Nephron (organoid): ENCODE results near the gene KCTD16.

Source experiments
- H3K27ac Mint-ChIP-seq, 3 experiments: 2 replicates each; pipeline ENCODE4 v1.8.0; 2020; ENCODE audit warnings: mixed read lengths in 3 of 3, mild to moderate bottlenecking in 2 of 3, moderate library complexity in 1 of 3
- H3K27me3 Mint-ChIP-seq: 2 replicates; pipeline ENCODE4 v1.8.0; 2021; ENCODE audit warnings: low read depth, mild to moderate bottlenecking, moderate library complexity, mixed read lengths
- H3K36me3 Mint-ChIP-seq: 2 replicates; pipeline ENCODE4 v1.8.0; 2020; ENCODE audit warnings: low read depth, mixed read lengths
- H3K4me1 Mint-ChIP-seq: 2 replicates; pipeline ENCODE4 v1.8.0; 2020; ENCODE audit warnings: mixed read lengths
- H3K4me3 Mint-ChIP-seq, 3 experiments: 2 replicates each; pipeline ENCODE4 v1.8.0; 2020; ENCODE audit warnings: mild to moderate bottlenecking in 3 of 3, mixed read lengths in 3 of 3, moderate library complexity in 2 of 3
- H3K9me3 Mint-ChIP-seq: 2 replicates; pipeline ENCODE4 v1.8.0; 2020; ENCODE audit warnings: mixed read lengths
- TF ChIP-seq, protein P1 (sequence below), 3 experiments: fragments of 200-600 bp; sonication (generic); IDR thresholded peaks; one replicate each; pipeline ENCODE4 v1.5.0; 2021; ENCODE audit warnings: antibody characterized with exemption in 3 of 3; ENCODE audit not compliant: unreplicated experiment in 3 of 3

Gene KCTD16

DNA sequence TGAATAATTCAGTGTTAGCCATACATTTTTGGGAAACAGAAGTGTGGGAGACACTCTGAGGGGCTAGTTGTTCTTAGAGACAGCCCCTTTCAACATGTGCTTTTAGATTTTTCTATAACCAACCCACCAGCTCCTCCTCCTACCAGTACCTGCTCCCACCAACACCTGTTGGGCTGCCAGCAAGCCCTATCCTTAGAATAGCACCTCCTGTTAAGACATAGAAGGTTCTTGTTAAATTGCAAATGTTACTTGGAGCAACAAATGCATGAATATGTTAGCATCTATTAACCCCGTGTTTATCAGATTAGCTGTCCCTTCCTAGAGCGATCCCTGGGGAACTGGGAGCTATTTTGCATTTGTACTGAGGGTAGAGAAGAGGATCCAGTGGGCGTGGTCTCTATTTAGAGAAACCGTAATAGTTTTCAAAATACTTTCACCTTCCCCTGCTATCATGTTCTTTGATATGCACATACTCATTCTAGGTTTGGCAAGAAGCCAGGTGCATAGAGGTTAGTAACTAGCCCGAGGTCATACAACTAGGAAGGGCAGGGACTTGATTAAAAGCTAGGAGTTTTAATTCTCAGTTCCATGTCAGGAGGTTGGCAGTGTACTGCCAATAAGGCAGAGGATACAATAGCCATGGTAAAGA, 334.4 kb downstream of the KCTD16 start:
- no peak overlapping the region for H3K4me3 Mint-ChIP-seq
- H3K36me3 Mint-ChIP-seq: no peaks in the 10 kb centered on the region
- no peaks in the 10 kb centered on the region for H3K4me1 Mint-ChIP-seq
- H3K27ac Mint-ChIP-seq: no peak overlapping the region
- peaks cover 3% of the 10 kb centered on the region for H3K27me3 Mint-ChIP-seq
- H3K9me3 Mint-ChIP-seq: peaks cover 10% of the 10 kb centered on the region
- TF ChIP-seq, protein P1, sequence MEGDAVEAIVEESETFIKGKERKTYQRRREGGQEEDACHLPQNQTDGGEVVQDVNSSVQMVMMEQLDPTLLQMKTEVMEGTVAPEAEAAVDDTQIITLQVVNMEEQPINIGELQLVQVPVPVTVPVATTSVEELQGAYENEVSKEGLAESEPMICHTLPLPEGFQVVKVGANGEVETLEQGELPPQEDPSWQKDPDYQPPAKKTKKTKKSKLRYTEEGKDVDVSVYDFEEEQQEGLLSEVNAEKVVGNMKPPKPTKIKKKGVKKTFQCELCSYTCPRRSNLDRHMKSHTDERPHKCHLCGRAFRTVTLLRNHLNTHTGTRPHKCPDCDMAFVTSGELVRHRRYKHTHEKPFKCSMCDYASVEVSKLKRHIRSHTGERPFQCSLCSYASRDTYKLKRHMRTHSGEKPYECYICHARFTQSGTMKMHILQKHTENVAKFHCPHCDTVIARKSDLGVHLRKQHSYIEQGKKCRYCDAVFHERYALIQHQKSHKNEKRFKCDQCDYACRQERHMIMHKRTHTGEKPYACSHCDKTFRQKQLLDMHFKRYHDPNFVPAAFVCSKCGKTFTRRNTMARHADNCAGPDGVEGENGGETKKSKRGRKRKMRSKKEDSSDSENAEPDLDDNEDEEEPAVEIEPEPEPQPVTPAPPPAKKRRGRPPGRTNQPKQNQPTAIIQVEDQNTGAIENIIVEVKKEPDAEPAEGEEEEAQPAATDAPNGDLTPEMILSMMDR (IDR thresholded peaks at IDR 0.05; ENCODE audit: unreplicated experiment in 3 of 3): no peak

DNA sequence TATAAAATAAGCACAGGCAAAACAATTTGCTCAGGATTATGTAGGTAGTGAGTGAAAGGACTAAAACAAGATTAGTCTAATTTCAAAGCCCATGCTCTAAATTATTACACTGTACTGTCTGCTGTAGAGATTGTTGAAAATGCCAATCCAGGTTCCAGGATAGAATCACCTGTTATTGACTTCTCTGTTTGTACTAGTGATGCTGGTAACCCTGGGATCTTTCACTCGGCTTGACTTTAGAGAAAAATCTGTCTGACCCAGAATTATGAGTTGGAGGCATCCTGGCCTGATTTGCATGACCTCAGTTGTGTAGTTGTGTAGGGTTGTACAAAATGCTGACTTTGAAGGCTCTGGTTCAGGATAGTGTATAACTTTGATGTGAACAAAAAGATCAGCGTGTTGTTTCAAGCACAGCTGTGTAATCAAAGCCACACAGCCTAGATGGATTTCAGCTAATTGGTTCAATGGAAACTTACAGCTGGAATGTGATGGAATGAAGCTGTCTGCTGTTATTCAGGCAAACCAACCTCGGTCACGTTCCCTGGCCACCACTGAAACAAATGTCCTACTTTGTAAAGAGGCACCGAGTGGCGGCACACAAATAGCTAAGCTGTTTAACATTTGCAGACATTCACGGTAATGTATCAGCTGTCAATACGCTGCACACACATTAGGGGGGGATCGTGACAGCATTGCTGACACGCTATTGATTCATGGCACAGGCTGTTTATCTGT, 340.3 kb downstream of the KCTD16 start:
- TF ChIP-seq, protein P1 (IDR thresholded peaks at IDR 0.05; ENCODE audit: unreplicated experiment in 3 of 3): no peak
- no peaks in the 10 kb centered on the region for H3K36me3 Mint-ChIP-seq
- peak overlapping the region; percentile 70 to 97 (median 85) for H3K27ac Mint-ChIP-seq
- no peak overlapping the region for H3K4me3 Mint-ChIP-seq
- H3K4me1 Mint-ChIP-seq: peaks cover 10% of the 10 kb centered on the region
- peaks cover 18% of the 10 kb centered on the region for H3K9me3 Mint-ChIP-seq
- no peaks in the 10 kb centered on the region for H3K27me3 Mint-ChIP-seq

DNA sequence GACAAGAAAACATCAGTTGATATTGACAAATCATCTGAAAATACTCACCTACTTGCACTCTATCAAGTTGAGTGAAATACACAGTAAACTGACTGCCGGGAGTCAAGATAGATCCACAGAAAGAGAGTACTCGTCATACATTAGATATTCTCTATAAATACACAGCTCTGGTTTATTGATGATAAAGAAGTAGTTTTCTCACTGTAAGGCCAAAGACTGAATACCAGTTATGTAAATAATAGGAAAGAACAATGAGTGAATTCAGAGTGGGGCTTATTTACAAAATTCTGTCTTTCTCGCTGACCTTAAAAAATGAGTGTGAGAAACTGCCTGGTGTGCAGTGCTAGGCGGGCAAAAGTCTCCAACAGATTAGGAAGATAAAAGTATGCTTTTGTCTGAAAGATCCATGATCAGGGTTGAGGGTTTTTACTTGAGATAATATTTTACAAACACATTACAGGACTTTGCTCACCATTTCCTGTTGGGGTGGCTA, 341.0 kb downstream of the KCTD16 start:
- Mint-ChIP-seq H3K36me3 (no peaks in the 10 kb centered on the region), H3K4me1 (peaks cover 10% of the 10 kb centered on the region), H3K27ac (peak overlapping the region; percentile 70 to 97 (median 85)), H3K27me3 (no peaks in the 10 kb centered on the region), H3K4me3 (no peak overlapping the region), H3K9me3 (peaks cover 18% of the 10 kb centered on the region)
- TF ChIP-seq, protein P1 (IDR thresholded peaks at IDR 0.05; ENCODE audit: unreplicated experiment in 3 of 3): no peak

DNA sequence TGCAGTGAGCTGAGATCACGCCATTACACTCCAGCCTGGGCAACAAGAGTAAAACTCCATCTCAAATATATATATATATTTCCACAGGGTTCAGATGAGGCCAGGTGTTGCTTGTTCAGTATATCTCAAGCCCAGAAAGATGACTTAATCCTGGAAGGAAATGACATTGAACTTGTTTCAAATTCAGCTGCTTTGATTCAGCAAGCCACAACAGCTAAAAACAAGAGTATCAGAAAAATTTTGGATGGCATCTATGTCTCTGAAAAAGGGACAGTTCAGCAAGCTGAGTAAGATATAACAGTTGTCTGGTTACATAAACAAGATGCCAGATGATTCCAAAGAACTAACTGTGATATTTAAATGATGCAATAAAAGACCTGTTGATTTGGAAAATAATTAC, 352.0 kb downstream of the KCTD16 start:
- TF ChIP-seq, protein P1 (IDR thresholded peaks at IDR 0.05; ENCODE audit: unreplicated experiment in 3 of 3): no peak
- Mint-ChIP-seq H3K36me3 (no peaks in the 10 kb centered on the region), H3K9me3 (peaks cover 8% of the 10 kb centered on the region), H3K4me3 (no peak overlapping the region), H3K4me1 (no peaks in the 10 kb centered on the region), H3K27me3 (no peaks in the 10 kb centered on the region), H3K27ac (no peak overlapping the region)

DNA sequence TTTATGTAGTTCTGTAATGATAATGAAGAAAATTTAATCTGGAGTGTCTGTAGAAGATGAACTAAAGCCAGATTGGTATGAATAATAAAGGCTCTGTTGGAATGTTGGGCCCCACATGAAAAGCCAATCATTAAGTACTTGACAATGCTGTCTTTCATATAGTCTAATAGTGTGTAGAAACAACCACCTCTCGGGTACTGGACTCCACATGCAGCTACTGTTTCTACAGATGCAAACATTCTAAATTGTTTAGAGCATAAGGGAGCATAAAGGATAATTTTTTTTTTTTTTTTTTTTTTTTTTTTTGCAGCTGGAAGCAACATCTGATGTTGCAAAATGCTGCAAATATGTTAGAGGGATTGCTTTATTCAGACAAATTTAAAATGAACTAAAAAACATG, 354.3 kb downstream of the KCTD16 start:
- peaks cover 12% of the 10 kb centered on the region for H3K9me3 Mint-ChIP-seq
- no peak overlapping the region for H3K4me3 Mint-ChIP-seq
- H3K27me3 Mint-ChIP-seq: no peaks in the 10 kb centered on the region
- TF ChIP-seq, protein P1 (IDR thresholded peaks at IDR 0.05; ENCODE audit: unreplicated experiment in 3 of 3): no peak
- no peaks in the 10 kb centered on the region for H3K4me1 Mint-ChIP-seq
- no peaks in the 10 kb centered on the region for H3K36me3 Mint-ChIP-seq
- no peak overlapping the region for H3K27ac Mint-ChIP-seq
